ENCODE data around the gene CGRRF1.

The CGRRF1 gene

DNA sequence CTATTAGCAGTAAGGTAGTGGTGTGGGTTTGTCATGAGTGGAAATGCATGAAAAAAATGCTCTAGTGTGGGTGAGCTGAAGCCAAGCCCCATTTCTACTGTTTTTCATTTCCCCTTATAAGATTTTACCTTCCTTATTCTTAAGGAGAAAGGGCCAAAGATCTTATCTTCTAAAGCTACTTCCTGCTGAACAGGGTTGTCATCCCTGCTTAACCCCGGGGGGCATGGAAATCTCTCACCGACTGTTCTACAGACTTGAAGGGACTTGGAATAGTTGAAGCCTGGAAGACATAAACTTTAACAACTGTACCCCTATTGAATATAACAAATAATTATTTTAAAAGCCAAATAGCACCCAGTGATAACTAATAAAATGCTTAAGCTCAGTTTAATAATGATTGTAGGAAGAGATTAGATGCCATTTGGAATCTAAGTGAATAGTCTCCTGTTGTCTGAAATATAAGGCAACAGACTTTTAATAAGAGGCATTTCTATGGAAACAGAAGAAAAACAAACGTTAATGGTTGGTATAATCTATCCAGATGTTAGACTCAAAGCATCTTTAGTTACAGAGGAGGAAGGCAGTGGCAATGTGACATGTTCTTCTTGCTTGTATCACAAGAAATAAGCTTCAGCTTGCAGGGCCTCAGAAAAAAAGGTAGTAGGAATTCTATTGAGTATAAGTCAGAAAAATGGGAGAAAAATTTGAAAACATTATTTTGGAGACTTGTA lies 19.1 kb upstream of the CGRRF1 start:
- no peak for DNase-seq

DNA sequence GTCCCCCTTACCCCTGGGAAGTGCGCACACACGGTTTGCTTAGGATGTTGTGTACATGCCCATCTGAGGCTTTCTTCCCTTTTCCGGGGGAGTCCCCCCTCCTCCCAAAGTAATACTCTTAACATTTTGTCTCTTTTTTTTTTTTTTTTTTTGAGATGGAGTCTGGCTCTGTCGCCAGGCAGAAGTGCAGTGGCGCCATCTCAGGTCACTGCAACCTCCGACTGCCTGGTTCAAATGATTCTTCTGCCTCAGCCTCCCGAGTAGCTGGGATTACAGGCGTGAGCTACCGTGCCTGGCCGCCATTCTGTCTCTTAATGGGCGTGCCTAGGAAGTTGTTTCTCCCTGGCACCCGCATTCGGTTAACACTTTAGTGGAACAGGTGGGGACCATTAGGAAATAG lies 16.4 kb upstream of the CGRRF1 start:
- DNase-seq = no peak

DNA sequence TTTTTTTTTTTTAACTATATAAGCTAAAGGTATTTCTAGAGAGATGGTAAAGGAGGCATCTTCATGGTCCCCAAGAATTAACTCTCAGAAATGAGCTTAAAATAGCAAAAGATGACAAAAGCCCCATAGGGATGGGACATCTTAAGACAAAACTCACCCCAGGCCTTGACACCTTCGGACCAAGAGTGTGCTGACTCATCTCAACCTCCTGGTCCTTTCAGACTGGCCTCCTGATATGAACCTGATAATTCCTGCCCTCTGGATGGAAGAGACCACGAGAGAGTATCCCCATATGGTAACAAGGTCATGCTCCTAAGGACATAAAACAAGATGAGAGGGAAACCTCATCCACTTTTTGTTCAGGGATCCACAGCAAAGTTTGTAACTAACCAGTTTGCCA lies 12.5 kb upstream of the CGRRF1 start:
- no peak for DNase-seq

DNA sequence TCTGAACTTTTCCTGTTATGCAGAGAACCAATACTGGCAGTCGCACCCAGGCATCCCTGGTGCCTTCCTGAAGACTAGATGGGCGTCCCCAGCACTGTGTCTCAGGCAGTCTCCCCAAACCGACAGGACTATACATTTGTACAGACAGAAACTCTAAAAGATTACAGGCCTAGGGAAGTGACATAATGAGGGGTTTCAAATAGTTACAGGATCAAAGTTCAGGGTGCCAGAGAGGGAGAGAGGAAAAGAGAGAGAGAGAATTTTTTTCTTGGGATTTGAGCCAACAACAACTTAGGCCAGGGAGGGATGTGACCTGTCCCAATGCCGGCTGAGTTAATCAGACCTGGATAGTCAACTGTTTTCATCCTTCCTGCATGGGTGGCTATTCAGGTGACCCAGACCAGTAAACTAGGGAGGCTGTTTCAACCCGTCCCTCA lies 11.6 kb upstream of the CGRRF1 start:
- no peak for DNase-seq

DNA sequence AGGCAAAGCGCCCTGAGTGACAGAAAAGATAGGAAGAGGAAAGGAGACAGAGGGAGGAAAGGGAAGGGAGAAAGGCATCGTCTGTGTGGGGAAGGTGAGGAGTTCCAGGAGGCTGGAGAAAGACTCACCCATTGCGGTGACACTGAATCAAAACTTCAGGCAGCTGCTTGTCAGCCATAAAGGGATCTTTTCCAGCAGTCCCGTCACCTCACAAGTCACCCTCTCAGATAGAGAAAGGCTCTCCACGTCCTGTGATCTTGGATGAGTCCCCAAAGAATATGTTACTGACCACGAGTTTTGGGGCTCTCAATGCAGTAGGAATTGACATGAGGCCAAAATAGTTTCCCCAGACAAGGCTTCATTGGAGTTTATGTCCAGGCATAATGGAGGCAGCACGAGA lies 11.1 kb upstream of the CGRRF1 start:
- no peak for DNase-seq

DNA sequence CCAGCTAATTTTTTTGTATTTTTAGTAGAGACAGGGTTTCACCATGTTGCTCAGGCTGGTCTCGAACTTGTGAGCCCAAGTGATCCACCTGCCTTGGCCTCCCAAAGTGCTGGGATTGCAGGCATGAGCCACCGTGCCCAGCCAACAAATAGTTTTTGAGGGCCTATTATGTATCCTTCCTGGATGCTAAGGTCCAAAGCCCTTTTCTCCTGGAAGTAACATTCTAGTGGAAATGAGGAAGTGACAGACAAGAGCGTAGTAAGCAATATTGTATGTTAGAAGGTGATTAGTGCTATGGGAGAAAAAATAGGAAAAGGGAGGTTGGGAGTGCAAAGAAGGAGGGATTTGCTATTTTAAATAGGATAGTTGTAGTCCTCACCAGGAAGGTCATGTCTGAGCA lies 9.0 kb upstream of the CGRRF1 start:
- DNase-seq = no peak

DNA sequence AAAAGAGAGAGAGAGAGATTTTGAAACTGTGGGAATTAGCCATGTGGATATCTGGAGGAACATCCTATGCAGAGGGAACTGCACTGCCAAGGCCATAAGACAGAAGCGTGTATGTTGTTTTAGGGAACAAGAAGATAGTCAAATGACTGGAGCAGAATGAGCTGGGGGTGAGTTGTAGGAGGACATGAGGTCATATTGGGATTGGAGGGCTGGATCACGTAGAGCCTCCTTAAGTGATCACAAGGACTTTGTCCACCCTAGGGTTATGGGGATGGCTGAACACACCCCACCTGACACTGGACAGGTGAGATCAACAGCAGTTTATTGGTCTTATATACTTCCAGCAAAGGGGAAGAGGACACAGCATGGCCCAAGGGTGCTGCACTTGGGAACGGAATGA lies 8.2 kb upstream of the CGRRF1 start:
- no peak for DNase-seq

DNA sequence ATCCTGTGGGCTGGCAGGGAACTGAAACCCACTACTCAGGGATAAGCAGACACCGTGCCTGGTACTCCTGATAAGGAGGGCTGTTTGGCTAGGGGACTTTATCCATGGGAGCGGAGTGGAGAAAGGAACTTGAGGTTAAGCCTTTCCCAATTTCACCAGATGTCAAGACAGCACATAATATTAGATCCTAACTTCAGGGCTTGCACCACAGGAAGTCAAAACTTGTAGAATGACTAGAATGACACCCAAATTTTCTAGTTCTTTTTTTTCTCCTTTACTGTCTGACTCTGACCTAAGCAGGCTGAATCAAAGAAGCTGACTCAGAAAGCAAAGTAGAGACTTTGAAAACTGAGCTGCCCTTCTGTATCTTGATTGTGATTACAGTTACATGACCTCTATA lies 7.1 kb upstream of the CGRRF1 start:
- DNase-seq = no peak

DNA sequence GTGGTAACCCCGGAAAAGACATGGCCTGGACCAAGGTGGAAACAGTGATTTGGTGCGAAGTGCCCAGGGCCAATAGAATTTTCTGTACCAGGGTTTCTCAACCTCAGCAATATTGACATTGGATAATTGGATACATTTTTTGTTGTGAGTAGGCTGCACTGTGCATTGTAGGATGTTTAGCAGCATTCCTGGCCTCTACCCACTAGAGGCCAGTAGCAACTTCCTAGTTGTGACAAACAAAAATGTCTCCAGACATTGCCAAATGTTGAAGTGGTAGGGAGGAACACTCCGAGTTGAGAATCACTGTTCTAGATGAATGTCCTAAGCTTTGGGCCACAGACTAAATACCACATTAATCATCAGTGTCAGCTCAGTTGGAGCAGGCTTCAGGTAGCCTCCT lies 6.2 kb upstream of the CGRRF1 start:
- DNase-seq = no peak

DNA sequence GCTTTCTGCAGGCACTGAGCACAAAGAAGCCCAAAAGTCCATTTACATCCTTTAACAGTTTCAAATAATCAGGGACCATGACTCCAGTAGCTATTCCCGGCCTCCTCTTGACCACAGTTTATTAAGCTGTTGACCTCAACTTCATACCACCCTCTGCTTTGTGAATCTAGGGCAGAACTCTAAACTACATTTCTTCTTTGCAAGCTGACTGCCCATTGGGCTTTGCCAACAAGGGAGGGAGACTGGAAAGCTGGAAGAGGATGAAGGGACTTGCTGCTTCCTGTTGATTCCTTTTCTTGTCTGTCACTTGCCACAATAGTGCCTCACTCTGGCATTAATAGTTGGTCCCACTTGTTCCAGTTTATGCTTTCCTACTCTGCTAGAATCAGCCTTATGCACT lies 2.7 kb downstream of the CGRRF1 start:
- DNase-seq = no peak

DNA sequence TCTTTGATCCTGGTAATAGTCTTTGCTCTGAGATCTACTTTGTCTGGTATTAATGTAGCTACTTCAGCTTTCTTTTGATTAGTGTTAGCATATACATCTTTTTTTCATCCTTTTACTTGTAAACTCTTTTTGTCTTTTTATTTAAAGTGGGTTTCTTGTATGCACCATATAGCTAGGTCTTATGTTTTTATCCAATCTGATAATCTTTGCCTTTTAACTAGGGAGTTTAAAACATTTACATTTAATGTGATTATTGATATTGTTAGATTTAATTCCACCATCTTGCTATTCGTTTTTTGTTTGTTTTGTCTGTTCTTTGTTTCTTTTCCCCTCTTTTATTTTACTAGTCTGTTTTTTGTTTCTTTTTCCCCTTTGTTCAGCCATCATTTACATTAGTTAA lies 6.0 kb downstream of the CGRRF1 start:
- no peak for DNase-seq

DNA sequence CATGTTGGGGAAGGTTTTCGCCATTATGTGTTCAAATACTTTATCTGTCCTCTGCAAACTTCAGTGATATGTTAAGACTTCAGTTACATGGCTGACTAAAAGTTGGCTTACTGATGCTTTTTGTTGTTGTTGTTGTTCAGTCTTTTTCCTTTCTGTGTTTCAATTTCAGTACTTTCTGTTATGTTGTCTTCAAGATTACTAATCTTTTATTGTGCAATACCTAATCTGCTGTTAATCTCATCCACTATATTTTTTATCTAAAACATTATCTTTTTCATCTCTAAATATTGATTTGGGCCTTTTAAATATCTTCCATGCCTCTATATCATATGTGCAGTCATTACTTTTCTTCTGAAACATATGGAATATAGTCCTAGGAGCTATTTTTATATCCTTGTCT lies 7.0 kb downstream of the CGRRF1 start:
- no peak for DNase-seq

DNA sequence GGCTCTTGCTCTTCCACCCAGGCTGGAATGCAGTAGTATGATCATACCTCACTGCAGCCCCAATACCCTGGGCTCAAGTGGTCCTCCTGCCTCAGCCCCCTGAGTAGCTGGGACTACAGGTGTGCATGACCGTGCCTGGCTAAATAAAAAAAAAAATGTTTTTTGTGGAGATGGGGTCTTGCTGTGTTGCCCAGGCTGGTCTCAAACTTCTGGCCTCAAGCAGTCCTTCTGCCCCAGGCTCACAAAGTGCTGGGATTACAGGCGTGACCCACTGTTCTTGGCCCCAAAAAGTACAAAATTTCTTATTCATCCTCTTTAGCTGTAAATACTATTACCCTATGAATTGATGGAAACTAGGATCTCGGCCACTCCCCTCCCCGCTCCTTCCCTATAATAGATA lies 14.7 kb downstream of the CGRRF1 start:
- no peak for DNase-seq

DNA sequence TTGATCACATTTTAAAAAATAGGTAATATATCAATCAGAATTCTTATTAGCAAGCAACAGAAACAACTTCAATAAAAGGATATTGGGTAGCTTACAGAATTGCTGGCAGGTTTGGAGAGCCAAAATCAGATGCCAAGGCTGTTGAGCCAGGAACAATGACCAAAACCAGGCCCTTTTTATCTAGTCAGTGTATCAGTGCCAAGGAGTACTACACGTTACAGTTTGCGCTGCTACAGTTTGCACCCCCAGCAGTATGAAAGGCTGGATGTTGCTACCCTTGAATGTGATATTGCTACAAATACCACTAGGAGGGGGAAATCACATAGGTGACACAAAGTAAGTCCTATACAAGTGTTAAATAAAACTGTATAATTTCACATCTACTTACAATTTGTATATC lies 19.3 kb downstream of the CGRRF1 start:
- no peak for DNase-seq

DNA sequence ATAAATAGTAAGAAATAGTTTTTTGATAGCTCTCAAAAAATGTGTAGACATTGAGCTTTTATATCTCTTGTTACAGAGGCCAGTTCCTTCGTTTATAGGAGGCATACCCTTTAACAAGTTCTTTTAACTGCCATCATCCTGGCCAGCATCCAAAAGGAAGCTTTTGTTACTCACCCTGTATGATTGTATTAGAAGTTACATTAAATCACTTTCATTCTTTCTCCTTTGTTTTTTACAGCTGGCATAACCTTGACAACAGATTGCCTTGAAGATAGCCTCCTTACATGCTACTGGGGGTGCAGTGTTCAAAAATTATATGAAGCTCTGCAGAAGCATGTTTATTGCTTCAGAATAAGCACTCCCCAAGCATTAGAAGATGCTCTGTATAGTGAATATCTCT lies 20.1 kb downstream of the CGRRF1 start:
- no peak for DNase-seq

DNA sequence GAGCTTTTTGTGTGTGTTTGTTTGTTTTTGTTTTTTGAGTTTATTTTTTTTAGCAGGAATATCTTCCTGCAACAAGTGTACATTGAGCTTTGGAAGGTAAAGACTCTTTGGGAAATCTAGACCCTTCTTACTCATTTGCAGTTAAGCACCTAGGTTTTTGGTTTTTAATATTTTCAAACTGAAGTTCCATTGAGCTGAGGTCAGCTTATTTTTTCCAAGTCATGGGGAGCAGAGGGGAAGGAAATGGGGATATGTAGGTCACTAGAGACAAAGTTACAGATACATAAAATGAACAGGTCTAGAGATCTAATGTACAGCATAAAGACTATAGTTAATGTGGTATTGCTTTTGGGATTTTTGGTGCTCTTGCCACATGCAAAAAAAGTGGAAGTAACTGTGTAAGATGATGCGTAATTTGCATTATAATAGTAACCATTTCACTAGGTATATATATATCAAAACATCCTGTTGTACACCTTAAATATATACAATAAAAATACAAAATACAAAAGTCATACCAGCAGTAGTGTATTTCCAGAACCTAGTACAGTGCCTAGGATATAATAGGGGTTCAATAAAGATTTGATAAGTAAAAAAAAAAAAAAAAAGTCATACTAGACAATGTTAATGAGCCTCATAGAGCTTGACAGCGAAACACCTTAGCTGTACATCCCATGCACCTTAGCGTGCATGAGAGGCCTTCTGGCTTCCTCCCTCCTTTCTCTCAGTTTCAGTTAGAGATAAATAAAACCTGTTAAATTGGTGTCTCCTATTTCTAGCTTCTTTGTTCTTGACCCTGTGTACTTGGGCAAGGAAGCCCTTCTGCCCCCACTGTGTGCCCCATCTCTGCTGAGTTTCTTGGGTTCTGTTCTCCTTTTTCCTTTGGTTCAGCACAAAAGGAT lies 22.7 kb downstream of the CGRRF1 start:
- no peak for DNase-seq

DNA sequence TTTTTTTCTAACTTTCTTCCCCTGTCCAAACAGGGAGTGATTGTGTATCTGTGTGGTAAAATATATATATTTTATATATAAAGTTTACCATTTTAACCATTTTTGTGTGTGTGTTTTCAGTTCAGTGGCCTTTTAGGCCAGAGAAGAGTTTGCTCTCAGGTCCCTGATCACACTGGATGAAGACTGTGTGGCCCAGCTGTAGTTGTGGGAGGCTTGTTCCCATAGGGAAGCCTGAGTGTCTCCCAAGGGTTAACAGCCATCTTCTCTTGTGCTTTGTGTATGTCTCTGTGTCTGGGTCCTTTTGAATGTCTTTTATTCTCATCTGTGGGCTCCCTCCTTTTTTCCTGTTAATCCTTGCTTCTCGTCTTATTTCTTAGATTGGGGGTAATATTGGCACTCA lies 23.4 kb downstream of the CGRRF1 start:
- DNase-seq = no peak

DNA sequence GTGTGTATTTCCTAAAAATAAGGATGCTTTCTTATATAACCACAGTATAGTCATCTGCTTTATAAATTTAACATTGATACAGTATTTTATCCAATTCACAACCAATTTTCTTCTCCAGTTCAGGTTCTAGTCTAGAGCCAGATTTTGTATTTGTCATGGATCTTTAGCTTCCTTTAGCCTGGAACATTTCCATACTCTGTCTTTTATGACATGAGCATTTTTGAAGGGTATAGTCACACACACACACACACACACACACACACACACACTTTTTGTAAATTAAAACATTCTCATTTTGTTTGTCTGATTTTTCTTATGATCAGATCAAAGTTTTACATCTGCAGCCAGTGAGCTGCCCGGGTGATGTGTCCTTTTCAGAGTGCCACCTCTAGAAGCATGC lies 25.4 kb downstream of the CGRRF1 start:
- no peak for DNase-seq

DNA sequence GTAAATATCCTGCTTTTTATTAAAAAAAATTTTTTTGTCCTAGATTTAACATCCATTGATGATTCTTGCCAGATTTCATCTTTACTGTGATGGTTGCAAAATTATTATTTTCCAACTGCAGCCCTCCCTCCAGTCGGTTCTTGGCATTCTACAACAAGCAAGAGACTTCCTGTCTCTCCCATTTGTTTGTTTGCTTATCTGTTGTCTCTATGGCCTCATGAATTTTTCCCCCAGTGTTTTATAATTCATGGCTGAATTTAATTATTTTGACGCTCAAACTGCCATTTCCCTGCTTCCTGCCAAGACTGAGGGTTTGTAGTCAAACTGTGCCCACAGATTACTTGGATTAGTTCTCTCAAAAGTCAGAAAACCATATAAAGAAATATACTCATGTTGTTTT lies 25.9 kb downstream of the CGRRF1 start:
- DNase-seq = no peak

DNA sequence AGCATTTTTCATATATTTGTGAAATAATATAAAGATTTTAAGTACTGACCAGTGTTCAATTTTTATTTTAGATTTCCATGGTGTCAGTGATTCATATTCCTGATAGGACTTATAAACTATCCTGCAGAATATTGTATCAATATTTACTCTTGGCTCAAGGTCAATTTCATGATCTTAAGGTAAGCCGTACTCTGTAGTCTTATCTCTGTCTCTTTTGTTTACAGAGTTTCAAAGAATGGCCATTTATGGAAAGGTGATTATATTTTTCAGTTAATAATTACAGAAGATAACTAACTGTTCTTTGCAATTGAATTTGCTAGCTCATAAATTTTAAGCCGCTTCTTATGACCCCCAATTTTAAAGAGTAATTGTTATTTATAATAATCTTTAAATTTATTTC lies 27.9 kb downstream of the CGRRF1 start:
- DNase-seq = no peak

DNA sequence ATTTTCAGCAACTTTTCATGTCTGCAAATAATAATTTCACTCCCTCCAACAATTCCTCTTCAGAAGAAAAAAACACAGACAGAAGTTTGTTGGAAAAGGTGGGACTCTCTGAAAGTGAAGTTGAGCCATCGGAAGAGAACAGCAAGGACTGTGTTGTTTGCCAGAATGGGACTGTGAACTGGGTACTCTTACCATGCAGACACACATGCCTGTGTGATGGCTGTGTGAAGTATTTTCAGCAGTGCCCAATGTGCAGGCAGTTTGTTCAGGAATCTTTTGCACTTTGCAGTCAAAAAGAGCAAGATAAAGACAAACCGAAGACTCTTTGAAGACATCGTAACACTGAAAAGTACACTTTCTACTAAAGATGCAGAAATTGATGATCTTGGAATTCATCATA lies 28.3 kb downstream of the CGRRF1 start:
- DNase-seq = no peak

DNA sequence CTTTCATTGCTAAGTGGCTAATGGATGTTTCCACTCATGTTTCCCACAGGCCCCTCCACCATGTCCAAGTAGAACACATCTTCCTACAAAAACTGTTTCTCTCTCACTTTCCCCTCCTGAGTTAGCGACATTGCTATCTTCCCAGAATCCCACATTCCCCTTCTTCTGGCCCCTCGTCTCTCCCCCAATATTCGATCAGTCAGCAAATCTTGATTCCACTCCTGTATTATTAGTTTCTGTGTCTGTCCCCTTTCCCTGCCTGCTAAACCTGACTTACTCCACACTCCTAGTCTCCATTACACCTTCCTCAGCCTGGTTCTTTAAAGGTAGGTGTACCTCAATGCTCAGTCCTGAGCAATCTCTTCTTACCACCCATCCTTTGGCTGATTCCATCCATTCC lies 37.9 kb downstream of the CGRRF1 start:
- DNase-seq = no peak

DNA sequence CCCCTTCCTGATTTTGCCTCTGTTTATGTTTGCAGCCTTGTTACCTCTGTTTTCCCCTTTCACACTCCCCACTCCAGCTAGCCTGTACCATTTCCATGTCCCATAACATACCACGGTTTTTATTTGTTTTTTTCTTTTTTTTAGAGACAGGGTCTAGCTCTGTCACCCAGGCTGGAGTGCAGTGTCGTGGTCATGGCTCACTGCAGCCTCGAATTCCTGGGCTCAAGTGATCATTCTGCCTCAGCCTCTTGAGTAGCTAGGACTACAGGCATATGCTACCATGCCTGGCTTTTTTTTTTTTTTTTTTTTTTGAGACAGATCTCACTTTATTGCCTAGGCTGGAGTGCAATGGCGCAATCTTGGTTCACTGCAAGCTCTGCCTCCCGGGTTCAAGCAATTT lies 38.8 kb downstream of the CGRRF1 start:
- no peak for DNase-seq

DNA sequence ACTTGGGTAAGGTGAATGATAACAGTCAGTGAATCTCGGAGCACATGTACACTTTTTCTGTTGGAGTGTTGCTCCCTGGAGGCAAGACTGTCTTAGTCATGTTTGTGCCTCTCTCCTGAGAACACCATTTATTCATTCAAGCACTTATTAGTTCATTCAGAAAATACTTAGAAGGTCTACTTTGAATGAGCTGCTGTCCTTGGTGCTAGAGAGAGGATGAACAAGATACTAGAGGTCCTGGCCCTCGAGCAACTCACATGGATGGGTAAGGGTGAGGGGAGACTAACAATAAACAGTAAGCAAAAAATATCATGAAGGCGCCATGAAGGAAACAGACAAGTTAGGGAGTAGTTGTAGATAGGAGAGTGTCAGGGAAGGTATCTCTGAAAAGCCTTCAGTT lies 40.2 kb downstream of the CGRRF1 start:
- no peak for DNase-seq

DNA sequence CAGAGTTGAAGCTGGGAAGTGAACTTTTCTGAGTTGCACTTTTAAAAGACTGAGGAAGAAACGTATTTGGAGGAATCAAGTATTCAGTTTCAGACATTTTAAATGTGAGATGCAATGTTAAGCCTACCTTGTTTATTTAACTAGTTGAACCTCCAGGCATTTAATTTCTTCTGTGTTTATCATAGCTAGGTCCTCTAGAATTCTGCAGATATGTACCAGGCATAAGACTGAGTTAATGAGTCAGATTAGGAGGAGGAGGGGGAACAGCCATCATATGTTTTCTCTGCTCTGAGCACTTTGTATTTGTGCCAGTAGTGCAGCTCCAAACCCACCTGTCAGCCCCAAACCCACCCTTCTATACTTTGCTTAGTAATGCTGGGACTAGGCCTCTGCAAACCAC lies 40.8 kb downstream of the CGRRF1 start:
- no peak for DNase-seq

Data from DMS153 (cell line).